Mucosa of stomach (tissue), 1 donor: Measurements from ENCODE around the gene DISC1.
"Not testable (repeated sequence)": the region's sequence is repeated elsewhere in the genome, so short reads cannot be mapped to it uniquely, and the experiment has no call there.

Experiments
- H3K27me3 ChIP-seq: one replicate; pipeline ENCODE4 v1.7.0; 2013; ENCODE audit warnings: mild to moderate bottlenecking, low read length; ENCODE audit not compliant: control insufficient read depth, insufficient read depth
- H3K36me3 ChIP-seq: one replicate; pipeline ENCODE4 v1.7.0; 2013; ENCODE audit warnings: low read length; ENCODE audit not compliant: control insufficient read depth, insufficient read depth
- H3K4me1 ChIP-seq: one replicate; pipeline ENCODE4 v1.7.0; 2013; ENCODE audit warnings: mild to moderate bottlenecking, low read length; ENCODE audit not compliant: control insufficient read depth, insufficient read depth
- H3K4me3 ChIP-seq: one replicate; pipeline ENCODE4 v1.7.0; 2013; ENCODE audit warnings: low read length
- H3K9ac ChIP-seq: one replicate; pipeline ENCODE4 v1.7.0; 2013; ENCODE audit warnings: mild to moderate bottlenecking, low read length, moderate library complexity
- H3K9me3 ChIP-seq: one replicate; pipeline ENCODE4 v1.7.0; 2013; ENCODE audit warnings: mild to moderate bottlenecking, low read length, moderate library complexity; ENCODE audit not compliant: control insufficient read depth
- donor health status: Pancreatic carcinoma.

The DISC1 gene

GRCh38 chr1:231887166-231887565 is 260.6 kb downstream of the DISC1 start:
- H3K9ac ChIP-seq = no peak overlapping the region
- no peaks in the 10 kb centered on the region for H3K36me3 ChIP-seq
- no peak overlapping the region for H3K4me3 ChIP-seq
- H3K4me1 ChIP-seq = no peaks in the 10 kb centered on the region
- no peaks in the 10 kb centered on the region for H3K27me3 ChIP-seq
- H3K9me3 ChIP-seq = no peaks in the 10 kb centered on the region

DNA sequence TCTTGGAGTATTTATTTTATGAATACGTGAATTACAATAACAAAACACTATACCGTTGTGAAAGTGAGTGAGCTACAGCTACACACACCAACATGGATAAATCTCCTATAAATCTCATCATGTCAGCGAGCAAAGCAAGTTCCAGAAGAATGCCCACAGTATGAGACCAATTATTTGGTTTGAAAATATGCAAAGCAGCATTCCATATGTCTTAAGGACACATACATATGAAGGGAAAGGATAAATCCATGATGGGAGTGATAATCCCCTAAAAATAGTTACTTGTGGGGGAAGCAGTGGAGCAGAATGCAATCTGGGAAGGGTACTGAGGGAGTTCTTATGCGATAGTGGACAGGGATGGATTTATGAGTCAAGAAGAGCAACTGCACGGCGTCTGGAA is 261.3 kb downstream of the DISC1 start:
- Histone ChIP-seq H3K4me1 (no peaks in the 10 kb centered on the region), H3K9me3 (no peaks in the 10 kb centered on the region), H3K4me3 (no peak overlapping the region), H3K27me3 (no peaks in the 10 kb centered on the region), H3K36me3 (no peaks in the 10 kb centered on the region), H3K9ac (no peak overlapping the region)

- H3K4me1 ChIP-seq = no peaks in the 10 kb centered on the region
- no peak overlapping the region for H3K4me3 ChIP-seq
- H3K27me3 ChIP-seq = no peaks in the 10 kb centered on the region
- H3K9me3 ChIP-seq = no peaks in the 10 kb centered on the region
- H3K9ac ChIP-seq = no peak overlapping the region
- H3K36me3 ChIP-seq = no peaks in the 10 kb centered on the region
Measured at GRCh38 chr1:231890791-231891190, 264.2 kb downstream of the DISC1 start.

- no peak overlapping the region for H3K4me3 ChIP-seq
- no peaks in the 10 kb centered on the region for H3K9me3 ChIP-seq
- no peaks in the 10 kb centered on the region for H3K36me3 ChIP-seq
- no peaks in the 10 kb centered on the region for H3K27me3 ChIP-seq
- H3K4me1 ChIP-seq = no peaks in the 10 kb centered on the region
- no peak overlapping the region for H3K9ac ChIP-seq
Measured at GRCh38 chr1:231893400-231894102, 267.0 kb downstream of the DISC1 start.

- no peak overlapping the region for H3K9ac ChIP-seq
- H3K36me3 ChIP-seq = no peaks in the 10 kb centered on the region
- H3K27me3 ChIP-seq = no peaks in the 10 kb centered on the region
- H3K9me3 ChIP-seq = no peaks in the 10 kb centered on the region
- no peak overlapping the region for H3K4me3 ChIP-seq
- H3K4me1 ChIP-seq = no peaks in the 10 kb centered on the region
Measured at GRCh38 chr1:231896806-231897205, 270.2 kb downstream of the DISC1 start.

DNA sequence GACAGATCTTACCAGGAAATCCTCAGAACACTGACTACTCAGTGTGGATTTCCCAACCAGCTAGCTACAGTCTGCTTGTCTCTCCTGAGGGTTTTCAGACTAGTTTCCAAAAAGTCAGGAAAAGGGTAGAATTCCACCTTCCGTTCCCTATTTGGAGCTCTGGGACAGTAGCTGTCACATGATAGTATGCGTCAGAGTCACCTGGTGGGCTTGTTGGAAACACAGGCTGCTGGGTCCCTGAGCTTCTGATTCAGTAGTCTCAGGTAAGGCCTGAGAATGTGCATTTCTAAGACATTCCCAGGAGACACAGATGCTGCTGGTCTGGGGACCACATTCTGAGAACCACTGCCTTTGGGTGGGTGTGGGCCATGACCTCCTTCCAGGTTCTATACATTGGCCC is 272.5 kb downstream of the DISC1 start:
- H3K27me3 ChIP-seq = no peaks in the 10 kb centered on the region
- H3K4me3 ChIP-seq = no peak overlapping the region
- H3K9ac ChIP-seq = no peak overlapping the region
- H3K36me3 ChIP-seq = no peaks in the 10 kb centered on the region
- H3K9me3 ChIP-seq = no peaks in the 10 kb centered on the region
- no peaks in the 10 kb centered on the region for H3K4me1 ChIP-seq

DNA sequence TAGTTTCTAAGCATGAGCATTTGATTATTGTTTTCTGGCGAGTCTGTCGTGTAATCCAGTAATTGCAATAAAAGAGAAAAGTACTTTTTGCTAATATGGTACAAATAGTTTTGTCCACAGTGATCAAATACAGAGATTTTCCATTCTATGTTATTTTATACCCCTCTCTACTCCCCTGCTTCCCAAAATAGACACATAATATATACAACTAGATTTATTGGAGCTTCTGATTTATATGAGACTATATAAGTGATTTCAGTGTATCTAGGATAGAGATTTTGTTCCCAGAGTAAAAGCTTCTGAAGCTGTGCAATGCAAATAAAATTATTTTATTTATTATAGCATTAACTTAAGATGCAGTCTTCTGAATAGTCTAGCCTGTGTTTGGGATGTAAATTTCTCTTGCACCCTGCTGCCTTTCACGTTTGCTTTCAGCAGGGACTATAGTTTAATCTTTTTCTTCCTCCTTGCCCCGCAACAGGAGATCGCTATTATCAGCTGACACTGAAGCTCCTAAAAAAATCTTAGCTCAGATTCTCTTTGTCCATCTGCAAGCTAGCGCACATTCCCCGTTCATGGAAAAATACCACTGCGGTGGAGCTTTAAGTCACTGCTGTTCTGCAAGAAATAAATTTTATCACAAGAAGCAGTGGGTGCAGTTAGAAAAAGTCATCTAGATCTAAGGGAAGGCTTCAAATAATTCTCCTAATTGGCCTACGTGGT is 273.3 kb downstream of the DISC1 start:
- Histone ChIP-seq H3K36me3 (no peaks in the 10 kb centered on the region), H3K9me3 (no peaks in the 10 kb centered on the region), H3K4me3 (no peak overlapping the region), H3K27me3 (no peaks in the 10 kb centered on the region), H3K9ac (no peak overlapping the region), H3K4me1 (no peaks in the 10 kb centered on the region)

DNA sequence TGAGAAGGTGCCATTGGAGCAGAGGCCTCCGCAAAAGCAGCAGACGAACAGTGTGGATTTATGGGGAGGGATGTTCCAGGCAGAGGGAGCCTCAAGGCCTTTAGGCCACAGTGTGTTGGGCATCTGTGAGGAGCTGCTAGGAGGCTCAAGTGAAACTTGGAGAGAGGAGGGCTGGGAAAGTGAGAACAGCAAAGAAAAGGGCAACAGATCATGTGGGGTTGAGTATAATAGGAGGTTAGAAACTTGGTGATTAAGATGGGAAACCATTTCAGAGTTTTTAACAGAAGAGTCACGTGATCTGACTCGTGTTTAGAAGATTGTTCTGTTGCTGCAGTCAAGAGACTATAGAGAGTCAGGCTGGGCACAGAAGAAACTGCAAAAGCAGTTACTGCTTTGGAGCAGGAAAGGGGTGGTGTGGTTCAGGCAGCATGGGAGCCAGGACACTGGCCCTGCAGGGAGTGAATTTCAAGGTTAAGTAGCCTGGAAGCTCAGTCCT is 277.0 kb downstream of the DISC1 start:
- Histone ChIP-seq H3K9me3 (no peaks in the 10 kb centered on the region), H3K4me1 (no peaks in the 10 kb centered on the region), H3K9ac (no peak overlapping the region), H3K4me3 (no peak overlapping the region), H3K36me3 (no peaks in the 10 kb centered on the region), H3K27me3 (no peaks in the 10 kb centered on the region)

- not testable (repeated sequence) for H3K36me3 ChIP-seq, H3K4me3 ChIP-seq, H3K27me3 ChIP-seq, H3K4me1 ChIP-seq, H3K9ac ChIP-seq, H3K9me3 ChIP-seq
Measured at GRCh38 chr1:231907310-231907709, 280.7 kb downstream of the DISC1 start.

DNA sequence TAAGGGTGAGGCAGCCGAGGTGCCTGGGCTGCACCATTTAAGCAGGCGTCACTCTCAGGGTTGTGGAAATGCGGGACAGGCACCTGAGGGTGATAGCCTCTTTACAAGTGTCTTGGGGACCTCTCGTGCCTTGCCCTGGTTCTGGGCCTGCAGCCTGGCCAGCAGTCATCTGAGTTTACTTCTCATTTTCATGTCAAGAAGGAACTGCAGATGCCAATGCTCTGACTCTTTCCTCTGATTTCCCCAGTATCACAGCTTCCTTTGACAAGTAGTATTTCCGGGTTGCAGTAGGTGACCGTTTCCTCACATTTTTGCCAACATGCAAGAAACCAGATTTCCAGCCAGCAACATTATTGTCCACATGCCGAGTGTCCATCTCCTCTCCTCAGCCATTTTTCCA is 286.9 kb downstream of the DISC1 start:
- Histone ChIP-seq H3K4me1 (no peaks in the 10 kb centered on the region), H3K27me3 (no peaks in the 10 kb centered on the region), H3K9me3 (no peaks in the 10 kb centered on the region), H3K36me3 (no peaks in the 10 kb centered on the region), H3K9ac (no peak overlapping the region), H3K4me3 (no peak overlapping the region)

DNA sequence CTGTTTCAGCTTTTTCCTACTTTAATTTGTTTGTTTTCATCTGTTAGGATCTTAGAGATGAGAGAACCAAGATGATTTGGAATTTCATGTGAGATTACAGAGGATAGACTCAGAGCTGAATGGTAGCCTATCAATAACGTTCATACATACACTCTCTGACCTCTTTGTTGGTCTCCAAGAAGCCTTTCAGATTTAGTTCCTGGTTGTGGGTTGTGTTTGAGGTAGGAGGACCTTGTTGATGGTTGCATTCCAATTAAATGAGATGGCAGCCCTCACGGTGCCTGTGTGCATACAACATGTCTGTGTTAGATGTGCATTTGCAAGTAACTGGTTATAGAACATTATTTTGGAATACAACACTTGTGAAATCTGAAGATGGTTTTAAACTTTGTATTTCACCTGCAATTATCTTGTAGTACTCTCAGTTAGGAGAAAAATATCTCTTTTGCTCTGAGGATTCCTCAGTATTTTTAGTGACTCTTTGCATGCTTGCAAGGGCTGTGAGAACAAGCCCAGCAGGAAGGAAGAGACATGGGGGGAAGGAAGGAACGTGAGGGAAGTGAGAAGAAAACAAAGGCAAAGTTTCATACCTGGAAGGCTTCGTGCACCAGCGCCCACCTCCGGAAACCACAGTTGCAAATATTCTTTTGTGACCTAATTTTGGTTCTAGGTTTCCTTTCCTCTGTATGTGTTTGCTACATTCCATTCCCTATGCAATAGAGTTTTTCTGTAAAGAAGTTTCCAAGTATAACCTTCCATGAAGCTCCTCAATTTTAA is 291.8 kb downstream of the DISC1 start:
- H3K36me3 ChIP-seq = no peaks in the 10 kb centered on the region

DNA sequence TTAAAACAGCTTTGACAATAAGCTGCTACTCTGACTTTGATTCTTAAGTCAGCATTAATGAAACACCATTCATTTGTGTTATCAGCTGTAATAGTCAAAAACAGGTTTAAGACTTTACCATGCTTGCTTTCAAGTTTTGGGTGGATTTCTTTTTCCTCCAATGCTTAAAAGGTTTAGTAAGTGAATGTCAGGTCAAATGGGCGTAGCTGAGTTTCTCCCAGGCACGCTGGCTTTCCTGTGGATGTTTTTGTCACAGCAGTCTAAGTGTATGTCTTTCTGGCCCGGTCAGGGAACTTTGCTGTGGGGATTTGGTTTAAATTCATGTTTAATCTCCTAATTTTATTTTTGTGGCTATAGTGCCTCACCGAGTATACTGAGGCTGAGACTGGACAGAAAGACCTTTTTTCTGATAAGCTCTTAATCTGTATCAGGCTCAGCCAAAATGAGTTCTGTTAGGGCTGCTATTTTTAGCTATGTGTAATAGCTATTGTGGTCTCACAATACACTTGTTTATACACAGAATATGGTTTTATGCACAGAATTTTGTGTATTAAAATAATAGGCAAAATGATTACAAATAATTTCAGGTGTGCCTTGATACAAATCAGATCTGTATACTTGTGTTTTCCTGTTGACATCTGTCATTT is 292.8 kb downstream of the DISC1 start:
- H3K27me3 ChIP-seq = no peaks in the 10 kb centered on the region
- H3K9ac ChIP-seq = no peak overlapping the region
- H3K4me1 ChIP-seq = no peaks in the 10 kb centered on the region
- no peaks in the 10 kb centered on the region for H3K36me3 ChIP-seq
- no peak overlapping the region for H3K4me3 ChIP-seq
- no peaks in the 10 kb centered on the region for H3K9me3 ChIP-seq

More for the DNA sequence above, 291.8 kb downstream of the DISC1 start:
- no peak overlapping the region for H3K4me3 ChIP-seq
- H3K9me3 ChIP-seq = no peaks in the 10 kb centered on the region
- no peak overlapping the region for H3K9ac ChIP-seq
- H3K4me1 ChIP-seq = no peaks in the 10 kb centered on the region
- no peaks in the 10 kb centered on the region for H3K27me3 ChIP-seq
